CD8-positive, alpha-beta memory T cell (primary cell): ENCODE data around the gene TAF3. TPM values are rescaled to one million over a fixed set of nuclear protein-coding genes. Genes with fewer than 3 reads are reported as not detected.

Source experiments
- CTCF ChIA-PET: fragments of 350-600 bp; sonication (Branson Sonifier 250); formaldehyde crosslinking; loops from one replicate; lab custom pipeline; 2021; ENCODE audit warnings: antibody characterized with exemption; lab: Charles Lee
- POLR2A ChIA-PET: fragments of 350-600 bp; sonication (Branson Sonifier 250); formaldehyde crosslinking; loops from one replicate; lab custom pipeline; 2021; ENCODE audit warnings: antibody characterized with exemption; lab: Charles Lee
- DNase-seq, 5 donors: peaks; one replicate each; pipeline versions ENCODE4 v3.0.0 to v3.0.0-alpha.2; 2020 to 2022; ENCODE audit warnings: mixed read lengths in 1 of 5
- H3K27ac ChIP-seq: one replicate; pipeline ENCODE4 v1.7.0; 2013; ENCODE audit warnings: low read depth, mild to moderate bottlenecking, low read length, moderate library complexity
- H3K27me3 ChIP-seq: 2 replicates; pipeline ENCODE4 v1.7.0; 2013; ENCODE audit warnings: low read length, mild to moderate bottlenecking; ENCODE audit not compliant: insufficient read depth, poor library complexity, severe bottlenecking
- H3K36me3 ChIP-seq: 2 replicates; pipeline ENCODE4 v1.7.0; 2013; ENCODE audit warnings: mild to moderate bottlenecking, low read length, moderate library complexity; ENCODE audit not compliant: insufficient read depth
- H3K4me1 ChIP-seq: 2 replicates; pipeline ENCODE4 v1.7.0; 2013; ENCODE audit warnings: mild to moderate bottlenecking, low read length, moderate library complexity; ENCODE audit not compliant: insufficient read depth
- H3K4me3 ChIP-seq: 2 replicates; pipeline ENCODE4 v1.7.0; 2013; ENCODE audit warnings: mild to moderate bottlenecking, low read length
- H3K9me3 ChIP-seq: 2 replicates; pipeline ENCODE4 v1.7.0; 2013; ENCODE audit warnings: mild to moderate bottlenecking, low read length
- H3K27ac Mint-ChIP-seq, 8 donors: one replicate each; pipeline ENCODE4 v1.8.0; 2020 to 2021; ENCODE audit warnings: mixed read lengths in 8 of 8, mild to moderate bottlenecking in 6 of 8, inconsistent platforms in 3 of 8, moderate library complexity in 3 of 8
- H3K27me3 Mint-ChIP-seq, 2 donors: one replicate each; pipeline ENCODE4 v1.8.0; 2020 to 2021; ENCODE audit warnings: mixed read lengths in 2 of 2, mild to moderate bottlenecking in 1 of 2, moderate library complexity in 1 of 2
- H3K36me3 Mint-ChIP-seq, 3 donors: one replicate each; pipeline ENCODE4 v1.8.0; 2020 to 2021; ENCODE audit warnings: mixed read lengths in 3 of 3, inconsistent platforms in 1 of 3, mild to moderate bottlenecking in 1 of 3
- H3K4me1 Mint-ChIP-seq, 3 donors: one replicate each; pipeline ENCODE4 v1.8.0; 2020 to 2021; ENCODE audit warnings: mixed read lengths in 3 of 3, inconsistent platforms in 1 of 3, mild to moderate bottlenecking in 1 of 3
- H3K4me3 Mint-ChIP-seq, 7 donors: one replicate each; pipeline ENCODE4 v1.8.0; 2020 to 2021; ENCODE audit warnings: mixed read lengths in 7 of 7, mild to moderate bottlenecking in 6 of 7, moderate library complexity in 4 of 7, inconsistent platforms in 2 of 7
- H3K9me3 Mint-ChIP-seq, 5 donors: one replicate each; pipeline ENCODE4 v1.8.0; 2020 to 2022; ENCODE audit warnings: mixed read lengths in 5 of 5, mild to moderate bottlenecking in 3 of 5, moderate library complexity in 2 of 5, inconsistent platforms in 1 of 5
- polyA plus RNA-seq: library from polyadenylated mRNA; unstranded; fragments of 300-500 nt; fragmentation: Illumina TruSeq; gene quantifications from one replicate; pipeline ENCODE4 v1.2.3, GENCODE V29; 2021
- total RNA-seq, 2 experiments: library from RNA; stranded (reverse); gene quantifications; one replicate each; pipeline ENCODE4 v1.2.3, GENCODE V29; 2021

TAF3 gene
- total and polyA plus RNA-seq, 3 experiments from 2014 or later: 16.9 to 22.6 (median 22.5) TPM

- ChIA-PET CTCF (interaction anchor here (1.3 to 3.4 kb wide), 3 partner anchors 19 to 30 kb away, joined by 3 to 12 read pairs (median 3); partner anchors contain the start of genes ATP5F1C and KIN), POLR2A (interaction anchor here (1.0 to 4.0 kb wide), 4 partner anchors 9 to 30 kb away, joined by 3 to 39 read pairs (median 6); partner anchors contain the start of genes ATP5F1C and KIN)
- H3K36me3 ChIP-seq: no peaks in the 10 kb centered on the region
- peak overlapping the region; percentile 76 to 96 (median 90) for H3K27ac Mint-ChIP-seq
- H3K27ac ChIP-seq: peak overlapping the region; percentile 58
- H3K27me3 ChIP-seq: no peaks in the 10 kb centered on the region
- H3K4me1 ChIP-seq: peaks cover 23% of the 10 kb centered on the region
- no peaks in the 10 kb centered on the region for H3K9me3 ChIP-seq
- H3K9me3 Mint-ChIP-seq: no peaks in the 10 kb centered on the region
- no peak for DNase-seq
- H3K4me3 Mint-ChIP-seq: peak overlapping the region; percentile 94 to 100 (median 97)
- H3K4me3 ChIP-seq: peak overlapping the region; percentile 87
- peaks cover 35 to 51% (median 44%) of the 10 kb centered on the region in 3 donors for H3K4me1 Mint-ChIP-seq
- peaks cover 0 to 8% of the 10 kb centered on the region in 2 donors for H3K27me3 Mint-ChIP-seq
- H3K36me3 Mint-ChIP-seq: peaks cover 0 to 29% (median 2%) of the 10 kb centered on the region in 3 donors
Measured at GRCh38 chr10:7817576-7817975, 729 bp upstream of the TAF3 start.

- H3K27ac Mint-ChIP-seq: peak overlapping the region; percentile 76 to 96 (median 90)
- H3K27me3 Mint-ChIP-seq: peaks cover 0 to 8% of the 10 kb centered on the region in 2 donors
- H3K9me3 Mint-ChIP-seq: no peaks in the 10 kb centered on the region
- peaks cover 35 to 51% (median 44%) of the 10 kb centered on the region in 3 donors for H3K4me1 Mint-ChIP-seq
- POLR2A ChIA-PET: interaction anchor here (1.0 to 4.0 kb wide), 4 partner anchors 9 to 30 kb away, joined by 3 to 39 read pairs (median 6); partner anchors contain the start of genes ATP5F1C and KIN
- H3K27ac ChIP-seq: peak overlapping the region; percentile 58
- CTCF ChIA-PET: interaction anchor here (1.3 to 3.4 kb wide), 3 partner anchors 19 to 30 kb away, joined by 3 to 12 read pairs (median 3); partner anchors contain the start of genes ATP5F1C and KIN
- H3K36me3 Mint-ChIP-seq: peaks cover 0 to 29% (median 2%) of the 10 kb centered on the region in 3 donors
- H3K4me1 ChIP-seq: peaks cover 23% of the 10 kb centered on the region
- H3K36me3 ChIP-seq: no peaks in the 10 kb centered on the region
- peak overlapping the region; percentile 87 for H3K4me3 ChIP-seq
- H3K9me3 ChIP-seq: no peaks in the 10 kb centered on the region
- DNase-seq: no peak
- H3K27me3 ChIP-seq: no peaks in the 10 kb centered on the region
- H3K4me3 Mint-ChIP-seq: peak overlapping the region; percentile 94 to 100 (median 97)
Measured at GRCh38 chr10:7817984-7818294, 366 bp upstream of the TAF3 start.

GRCh38 chr10:7819121-7819460, 786 bp downstream of the TAF3 start:
- H3K4me3 ChIP-seq: peak overlapping the region; percentile 87
- Mint-ChIP-seq H3K9me3 (no peaks in the 10 kb centered on the region), H3K27ac (peak overlapping the region; percentile 79 to 96 (median 90)), H3K4me3 (peak overlapping the region; percentile 94 to 100 (median 97)), H3K4me1 (peaks cover 36 to 55% (median 47%) of the 10 kb centered on the region in 3 donors), H3K27me3 (peaks cover 0 to 8% of the 10 kb centered on the region in 2 donors), H3K36me3 (peaks cover 0 to 34% (median 2%) of the 10 kb centered on the region in 3 donors)
- no peaks in the 10 kb centered on the region for H3K36me3 ChIP-seq
- H3K9me3 ChIP-seq: no peaks in the 10 kb centered on the region
- peak overlapping the region; percentile 59 for H3K27ac ChIP-seq
- POLR2A ChIA-PET: interaction anchor here (0.5 to 4.0 kb wide), 2 partner anchors 31 to 365 kb away, joined by 5 to 39 read pairs; partner anchors contain the start of genes ATP5F1C and KIN
- CTCF ChIA-PET: interaction anchor here (3.4 kb wide), 1 partner anchor 31 kb away, joined by 12 read pairs; the partner anchor contains the start of genes ATP5F1C and KIN
- peak in 2 of 5 donors; percentile 1 to 3 for DNase-seq
- H3K27me3 ChIP-seq: no peaks in the 10 kb centered on the region
- peaks cover 23% of the 10 kb centered on the region for H3K4me1 ChIP-seq

GRCh38 chr10:7824251-7824650, 5.9 kb downstream of the TAF3 start:
- H3K36me3 ChIP-seq: peaks cover 19% of the 10 kb centered on the region
- Mint-ChIP-seq H3K27me3 (no peaks in the 10 kb centered on the region), H3K9me3 (no peaks in the 10 kb centered on the region), H3K27ac (no peak overlapping the region), H3K4me1 (peaks cover 48 to 67% (median 61%) of the 10 kb centered on the region in 3 donors), H3K36me3 (peaks cover 5 to 62% (median 18%) of the 10 kb centered on the region in 3 donors), H3K4me3 (no peak overlapping the region)
- no peak for DNase-seq
- ChIA-PET POLR2A (no interaction called here), CTCF (no interaction called here)
- peaks cover 12% of the 10 kb centered on the region for H3K4me1 ChIP-seq
- no peaks in the 10 kb centered on the region for H3K9me3 ChIP-seq
- no peaks in the 10 kb centered on the region for H3K27me3 ChIP-seq
- H3K4me3 ChIP-seq: no peak overlapping the region
- H3K27ac ChIP-seq: no peak overlapping the region

GRCh38 chr10:7826971-7827370, 8.7 kb downstream of the TAF3 start:
- Histone ChIP-seq H3K9me3 (no peaks in the 10 kb centered on the region), H3K4me3 (no peak overlapping the region), H3K27ac (no peak overlapping the region), H3K36me3 (peaks cover 19% of the 10 kb centered on the region), H3K4me1 (no peaks in the 10 kb centered on the region), H3K27me3 (no peaks in the 10 kb centered on the region)
- peaks cover 9 to 67% (median 22%) of the 10 kb centered on the region in 3 donors for H3K36me3 Mint-ChIP-seq
- peaks cover 42 to 66% (median 61%) of the 10 kb centered on the region in 3 donors for H3K4me1 Mint-ChIP-seq
- ChIA-PET CTCF (no interaction called here), POLR2A (no interaction called here)
- DNase-seq: no peak
- no peak overlapping the region for H3K27ac Mint-ChIP-seq
- H3K9me3 Mint-ChIP-seq: no peaks in the 10 kb centered on the region
- no peaks in the 10 kb centered on the region for H3K27me3 Mint-ChIP-seq
- peak overlapping the region in 1 of 7 donors; percentile 24 for H3K4me3 Mint-ChIP-seq

- Histone ChIP-seq H3K4me1 (no peaks in the 10 kb centered on the region), H3K9me3 (no peaks in the 10 kb centered on the region), H3K36me3 (peaks cover 17% of the 10 kb centered on the region), H3K4me3 (no peak overlapping the region), H3K27ac (no peak overlapping the region), H3K27me3 (no peaks in the 10 kb centered on the region)
- ChIA-PET CTCF (no interaction called here), POLR2A (no interaction called here)
- DNase-seq: no peak
- H3K4me3 Mint-ChIP-seq: no peak overlapping the region
- no peaks in the 10 kb centered on the region for H3K9me3 Mint-ChIP-seq
- H3K36me3 Mint-ChIP-seq: peaks cover 9 to 73% (median 28%) of the 10 kb centered on the region in 3 donors
- H3K4me1 Mint-ChIP-seq: peaks cover 56 to 84% (median 77%) of the 10 kb centered on the region in 3 donors
- peak overlapping the region in 2 of 8 donors; percentile 15 to 31 for H3K27ac Mint-ChIP-seq
- no peaks in the 10 kb centered on the region for H3K27me3 Mint-ChIP-seq
Measured at GRCh38 chr10:7829289-7829834, 11.1 kb downstream of the TAF3 start.

- Histone ChIP-seq H3K27ac (no peak overlapping the region), H3K4me1 (no peaks in the 10 kb centered on the region), H3K9me3 (no peaks in the 10 kb centered on the region), H3K36me3 (no peaks in the 10 kb centered on the region), H3K4me3 (no peak overlapping the region), H3K27me3 (no peaks in the 10 kb centered on the region)
- POLR2A ChIA-PET: no interaction called here
- CTCF ChIA-PET: no interaction called here
- H3K9me3 Mint-ChIP-seq: no peaks in the 10 kb centered on the region
- H3K27ac Mint-ChIP-seq: no peak overlapping the region
- no peaks in the 10 kb centered on the region for H3K27me3 Mint-ChIP-seq
- peaks cover 5 to 68% (median 24%) of the 10 kb centered on the region in 3 donors for H3K36me3 Mint-ChIP-seq
- peaks cover 53 to 83% (median 72%) of the 10 kb centered on the region in 3 donors for H3K4me1 Mint-ChIP-seq
- H3K4me3 Mint-ChIP-seq: no peak overlapping the region
- DNase-seq: no peak
Measured at GRCh38 chr10:7832060-7832459, 13.8 kb downstream of the TAF3 start.

GRCh38 chr10:7833210-7833609, 14.9 kb downstream of the TAF3 start:
- no peaks in the 10 kb centered on the region for H3K9me3 Mint-ChIP-seq
- Histone ChIP-seq H3K9me3 (no peaks in the 10 kb centered on the region), H3K27ac (no peak overlapping the region), H3K36me3 (no peaks in the 10 kb centered on the region), H3K4me1 (no peaks in the 10 kb centered on the region), H3K27me3 (no peaks in the 10 kb centered on the region), H3K4me3 (no peak overlapping the region)
- DNase-seq: no peak
- no peak overlapping the region for H3K4me3 Mint-ChIP-seq
- H3K27ac Mint-ChIP-seq: no peak overlapping the region
- CTCF ChIA-PET: no interaction called here
- no peaks in the 10 kb centered on the region for H3K27me3 Mint-ChIP-seq
- peaks cover 5 to 67% (median 22%) of the 10 kb centered on the region in 3 donors for H3K36me3 Mint-ChIP-seq
- H3K4me1 Mint-ChIP-seq: peaks cover 52 to 86% (median 75%) of the 10 kb centered on the region in 3 donors
- POLR2A ChIA-PET: interaction anchor here (0.6 kb wide), 1 partner anchor 215 kb away, joined by 3 read pairs; no protein-coding TSS in a partner anchor
